ENCODE results near the gene FAM47E. TPM values are rescaled to one million over a fixed set of nuclear protein-coding genes. Genes with fewer than 3 reads are reported as not detected.

The FAM47E gene, protein sequence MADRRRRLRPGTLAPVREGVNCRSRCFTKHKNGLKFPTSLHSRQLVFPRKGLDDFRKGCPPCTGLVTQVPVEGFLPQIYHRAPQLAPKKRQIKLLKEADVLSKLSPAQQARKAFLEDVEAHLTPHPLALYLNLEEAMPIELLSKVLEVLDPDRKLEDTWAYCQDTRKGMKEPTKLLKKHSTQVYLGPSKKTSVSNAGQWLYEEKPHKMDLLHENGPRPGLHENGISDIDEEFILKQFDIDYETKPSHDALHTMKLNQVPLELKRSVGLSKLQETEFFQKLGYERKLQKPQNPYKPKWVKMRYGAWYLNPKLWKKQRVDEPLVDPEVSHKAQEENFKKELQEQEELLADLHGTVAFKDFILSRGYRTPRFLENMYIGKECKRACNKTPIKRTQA
- polyA plus RNA-seq (ENCODE audit: insufficient read depth in 1 of 5, insufficient read length in 5 of 5, low replicate concordance in 1 of 5) = 1 to 10 TPM; 5.6 to 8.7 (median 6.4) TPM
- long read RNA-seq, donor 1, partial matches to known transcripts = 0 of 1 reads
- long read RNA-seq, donor 1, other reads (novel, unspliced or antisense) = 0 of 1 reads
- long read RNA-seq, donor 2 = 0 reads
- long read RNA-seq, donor 3, partial matches to known transcripts = 0 of 1 reads
- long read RNA-seq, donor 3, other reads (novel, unspliced or antisense) = 0 of 1 reads
- long read RNA-seq, donor 4 = 0 reads
- long read RNA-seq, donor 5 = 0 reads
- long read RNA-seq, donor 6, partial matches to known transcripts = 0 of 1 reads
- long read RNA-seq, donor 6, other reads (novel, unspliced or antisense) = 0 of 1 reads
- long read RNA-seq, donor 7, partial matches to known transcripts = 0 of 1 reads
- long read RNA-seq, donor 7, other reads (novel, unspliced or antisense) = 0 of 1 reads
- long read RNA-seq, donor 8 = 0 reads

DNA sequence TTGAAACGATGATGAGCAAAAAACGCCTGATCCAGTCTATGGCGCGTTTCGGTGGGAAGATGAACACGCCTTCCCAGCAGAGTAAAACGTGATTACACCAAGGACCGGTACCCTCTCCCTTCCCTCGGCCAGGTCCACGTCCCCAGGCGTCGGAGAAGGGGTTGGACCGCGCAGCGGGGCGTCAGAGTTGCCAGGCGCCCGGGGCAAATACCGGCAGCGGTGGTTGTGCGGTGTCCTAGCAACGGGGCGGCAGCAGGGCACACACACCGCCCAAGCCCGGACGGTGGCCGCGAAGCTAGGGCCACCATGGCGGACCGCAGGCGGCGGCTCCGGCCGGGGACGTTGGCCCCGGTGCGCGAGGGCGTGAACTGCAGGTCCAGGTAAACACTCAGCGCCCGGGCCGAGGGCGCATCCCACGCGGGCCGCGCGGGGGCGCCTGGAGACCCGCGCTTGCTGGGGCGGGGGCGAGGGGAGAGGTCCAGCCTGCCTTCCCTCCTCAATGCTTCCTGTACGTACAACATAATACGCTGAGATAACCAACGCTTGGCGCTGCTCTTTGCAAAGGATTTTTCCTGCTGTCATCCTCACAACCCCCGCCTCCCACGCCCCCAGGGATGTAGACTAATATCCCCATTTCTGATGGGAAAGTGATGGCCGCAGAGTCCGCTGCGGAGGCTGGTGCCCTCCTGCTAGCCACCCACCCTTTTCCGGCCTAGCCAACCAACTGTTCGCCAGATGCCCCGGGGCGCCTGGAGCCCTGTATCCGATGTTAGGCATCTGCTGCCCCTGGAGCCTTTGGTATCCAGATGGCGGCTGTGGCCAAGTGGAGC, at the start of gene FAM47E:
Gene FAM47E (plus strand): TSS at position 281 of the 830 bp plus-strand sequence. CDS start 26 bp downstream, at position 307.
- peak; percentile 71 to 77 for DNase-seq

DNA sequence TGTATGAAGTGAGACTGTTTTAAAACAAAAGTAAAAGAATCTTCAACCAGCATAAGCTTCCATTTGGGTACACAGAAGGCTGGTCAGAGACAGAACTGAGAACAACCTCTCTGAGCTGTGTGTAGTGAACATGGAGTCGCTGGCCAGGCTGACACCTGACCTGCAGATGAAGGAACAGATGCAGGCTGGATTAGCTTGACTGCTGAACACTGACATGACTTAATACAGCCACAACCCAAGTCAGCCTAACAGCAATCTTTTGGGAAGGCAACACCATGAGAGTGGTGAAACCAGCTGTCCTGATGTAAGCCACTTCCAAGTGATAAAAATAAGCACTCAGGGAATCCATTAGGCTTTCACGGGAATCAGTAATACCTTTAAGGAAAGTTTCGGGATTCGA, 48.0 kb upstream of the FAM47E start:
- DNase-seq = no peak

DNA sequence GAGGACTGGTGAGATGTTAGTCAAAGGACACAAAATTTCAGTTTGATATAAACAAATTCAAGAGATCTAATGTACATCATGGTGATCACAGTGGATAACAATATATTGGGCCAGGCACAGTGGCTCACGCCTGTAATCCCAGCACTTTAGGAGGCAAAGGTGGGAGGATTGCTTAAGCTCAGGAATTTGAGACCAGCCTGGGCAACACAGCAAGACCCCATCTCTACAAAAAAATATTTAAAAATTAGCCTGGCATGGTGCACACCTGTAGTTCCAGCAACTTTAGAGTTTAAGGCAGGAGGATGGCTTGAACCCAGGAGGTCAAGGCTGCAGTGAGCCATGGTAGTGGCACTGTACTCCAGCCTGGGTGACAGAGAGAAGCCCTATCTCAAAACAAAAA, 46.6 kb upstream of the FAM47E start:
- DNase-seq = no peak

DNA sequence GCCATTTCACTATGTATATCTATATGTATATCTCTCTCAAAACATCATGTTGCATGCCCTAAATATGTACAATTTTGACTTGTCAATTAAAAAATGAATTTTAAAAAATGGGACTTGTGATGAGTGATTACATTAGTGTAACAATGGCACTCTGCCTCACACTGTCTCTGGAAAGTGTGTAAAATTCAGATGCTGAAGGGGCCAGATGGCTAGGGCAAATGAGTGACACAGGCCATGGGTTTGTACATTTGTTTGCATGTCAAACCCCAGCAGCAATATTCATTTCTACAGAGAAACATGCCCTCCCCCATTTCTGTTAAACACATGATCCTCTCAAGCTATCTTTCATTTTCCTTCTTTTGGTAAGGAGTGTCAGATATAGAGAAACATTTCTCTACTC, 46.0 kb upstream of the FAM47E start:
- DNase-seq = no peak

DNA sequence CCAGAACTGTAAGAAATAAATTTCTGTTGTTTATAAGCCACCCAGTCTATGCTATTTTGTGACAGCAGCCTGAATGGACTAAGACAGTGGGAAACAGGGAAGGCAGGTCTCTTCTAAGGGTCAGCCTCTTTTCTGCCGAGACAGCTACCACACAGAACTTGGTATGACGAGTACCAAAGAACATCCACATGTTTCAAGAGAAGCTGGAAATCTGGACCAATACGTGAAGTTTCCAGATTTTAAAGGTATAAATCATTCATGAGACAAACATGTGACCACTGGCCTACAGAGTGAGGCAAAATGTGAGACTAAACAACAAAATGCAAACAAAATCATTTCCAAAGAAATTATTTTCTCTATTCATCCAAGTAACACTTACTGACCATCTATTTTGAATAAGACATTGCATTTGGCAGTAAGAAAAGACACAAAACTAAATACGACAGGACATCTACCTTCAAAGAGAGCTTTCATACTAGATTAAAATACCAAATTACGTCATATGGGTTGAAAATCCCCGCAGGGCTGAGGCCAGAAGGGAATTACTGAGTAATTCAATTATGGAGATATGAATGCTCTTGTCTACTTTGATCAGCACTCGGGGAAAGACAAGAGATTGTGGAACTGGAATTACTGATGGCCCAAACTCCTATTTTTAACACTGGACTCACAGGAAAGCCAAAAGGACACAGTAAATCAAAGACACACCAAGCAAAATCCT, 45.1 kb upstream of the FAM47E start:
- no peak for DNase-seq

DNA sequence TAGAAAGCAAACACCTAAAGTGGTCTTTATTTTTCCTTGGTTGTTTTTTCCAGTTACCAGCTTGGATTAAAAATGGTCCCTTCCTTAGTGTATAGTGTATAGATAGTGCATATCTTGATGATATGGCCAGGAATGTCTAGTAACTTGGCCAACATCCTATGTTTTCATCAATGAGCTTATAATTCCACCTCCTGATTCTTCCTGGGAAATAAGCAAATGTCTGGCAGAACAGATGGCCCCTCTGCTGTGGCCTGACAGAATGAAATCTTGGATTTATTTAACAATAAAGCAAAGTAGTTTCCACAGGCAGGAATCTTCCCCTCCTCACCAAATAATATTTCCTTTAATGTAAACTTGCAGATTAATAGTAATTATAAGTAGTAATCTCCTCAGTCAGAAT, 44.0 kb upstream of the FAM47E start:
- DNase-seq = no peak

DNA sequence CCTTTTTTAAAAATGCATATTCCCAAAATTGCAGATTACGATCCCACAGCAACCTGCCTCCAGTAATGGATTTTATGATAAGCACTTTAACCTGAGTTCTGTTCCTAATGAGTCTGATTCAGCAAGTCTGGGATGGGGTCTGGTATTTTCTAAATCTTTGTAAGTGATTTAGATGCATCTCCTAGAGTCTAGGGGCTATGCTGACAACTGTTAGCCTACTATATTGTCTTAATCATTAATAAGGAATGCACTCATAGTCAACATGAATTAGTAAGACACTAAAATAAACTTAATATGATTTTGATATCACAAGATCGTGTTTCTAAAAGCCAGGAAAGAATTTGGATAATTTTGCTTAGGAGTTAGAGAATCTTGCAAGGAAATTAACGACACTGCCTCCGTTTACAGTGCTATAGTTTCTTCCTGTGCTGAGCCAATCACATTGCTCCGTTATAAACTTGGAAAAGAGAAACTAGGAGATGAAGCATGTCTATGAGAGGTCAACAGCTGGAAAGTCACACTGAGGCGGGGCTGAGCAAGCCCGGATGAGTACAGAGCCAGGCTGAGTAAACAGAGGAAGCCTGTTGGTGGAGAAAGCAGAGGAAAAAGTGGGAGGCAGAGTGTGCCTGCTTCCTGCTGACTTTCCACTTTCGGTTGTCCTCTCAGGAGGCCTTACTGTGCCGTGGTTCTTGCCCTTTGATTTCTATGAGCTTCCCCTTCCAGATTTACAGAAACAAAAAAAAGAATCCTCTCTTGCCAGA, 43.3 kb upstream of the FAM47E start:
- peak; percentile 85 to 88 for DNase-seq

DNA sequence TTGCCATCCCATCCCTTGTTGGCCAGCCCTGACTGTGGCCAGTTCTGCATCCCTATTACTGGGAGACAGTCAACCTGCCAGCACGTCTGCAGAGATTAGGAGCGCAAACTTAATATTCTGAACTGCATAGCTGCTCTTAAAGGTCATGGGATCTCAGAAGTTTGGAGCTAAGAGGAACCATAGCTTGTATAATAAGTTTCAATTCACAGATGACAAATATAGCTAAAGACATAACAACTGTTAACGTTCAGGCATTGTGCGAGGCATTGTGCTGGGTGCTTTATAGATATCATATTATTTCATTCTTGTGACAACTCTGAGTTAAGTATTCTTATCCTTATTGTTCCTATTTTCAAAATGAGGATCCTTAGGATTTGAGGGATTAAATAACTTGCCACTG, 41.6 kb upstream of the FAM47E start:
- no peak for DNase-seq

DNA sequence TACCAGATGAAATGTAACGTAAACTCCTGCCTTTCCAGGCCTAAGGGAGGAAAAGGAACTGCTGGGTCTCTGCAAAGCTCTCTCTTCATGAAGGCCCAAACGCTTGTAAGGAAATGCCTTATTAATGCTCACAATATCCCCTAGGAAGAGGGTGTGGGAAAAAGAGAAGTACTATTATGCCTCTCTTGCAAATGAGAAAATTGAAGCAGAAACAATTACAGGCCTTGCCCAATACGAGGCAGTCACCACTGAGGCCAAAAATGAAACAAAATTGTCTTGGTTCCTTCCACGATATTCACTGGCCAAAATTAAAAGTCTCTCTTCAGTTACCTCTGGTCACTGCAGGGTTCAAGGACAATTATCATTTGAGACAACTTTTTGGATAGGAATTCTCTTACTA, 41.1 kb upstream of the FAM47E start:
- DNase-seq = no peak

DNA sequence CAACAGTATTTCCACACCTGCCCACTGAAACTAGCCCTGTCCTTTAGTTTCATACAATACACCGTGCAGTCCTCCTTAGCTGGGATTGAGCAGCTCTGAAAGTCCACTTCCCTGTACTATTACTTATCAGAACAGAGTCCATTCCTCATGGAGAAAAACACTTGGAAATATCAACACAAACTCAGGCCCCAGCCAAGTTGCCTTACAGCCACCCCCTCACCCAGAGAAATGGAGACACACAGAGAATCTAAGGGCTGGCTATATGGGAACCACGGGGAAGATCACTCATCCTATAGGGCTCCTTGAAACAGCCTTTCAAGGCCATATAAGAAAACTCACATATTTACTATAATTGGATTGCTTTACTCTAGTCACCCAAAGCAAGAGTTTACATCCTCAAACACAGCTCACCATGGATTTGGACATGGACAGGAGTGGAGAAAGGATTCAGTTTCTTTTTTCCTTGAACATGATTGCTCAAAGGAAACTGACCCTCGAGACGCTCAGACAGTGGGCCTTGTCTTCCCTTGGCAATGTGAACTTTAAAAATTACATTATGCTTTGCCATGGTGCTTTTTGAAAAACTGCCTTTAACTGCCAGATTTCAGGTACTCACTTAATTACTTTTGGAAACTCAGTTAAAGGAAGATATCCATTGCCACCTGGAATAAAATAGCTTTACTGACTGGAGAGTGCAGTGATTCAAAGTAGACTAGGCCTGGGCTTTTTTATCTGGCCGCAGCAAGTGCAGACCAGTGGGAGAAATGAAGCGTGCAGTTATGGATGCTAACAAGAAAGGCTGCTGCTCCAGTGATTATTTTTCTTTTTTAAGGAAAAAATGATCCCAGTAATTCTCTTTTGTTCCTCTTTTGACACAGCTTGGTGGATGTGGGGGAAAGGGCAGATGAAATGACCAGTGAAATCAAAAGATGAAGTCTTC, 39.5 kb upstream of the FAM47E start:
- DNase-seq = no peak

DNA sequence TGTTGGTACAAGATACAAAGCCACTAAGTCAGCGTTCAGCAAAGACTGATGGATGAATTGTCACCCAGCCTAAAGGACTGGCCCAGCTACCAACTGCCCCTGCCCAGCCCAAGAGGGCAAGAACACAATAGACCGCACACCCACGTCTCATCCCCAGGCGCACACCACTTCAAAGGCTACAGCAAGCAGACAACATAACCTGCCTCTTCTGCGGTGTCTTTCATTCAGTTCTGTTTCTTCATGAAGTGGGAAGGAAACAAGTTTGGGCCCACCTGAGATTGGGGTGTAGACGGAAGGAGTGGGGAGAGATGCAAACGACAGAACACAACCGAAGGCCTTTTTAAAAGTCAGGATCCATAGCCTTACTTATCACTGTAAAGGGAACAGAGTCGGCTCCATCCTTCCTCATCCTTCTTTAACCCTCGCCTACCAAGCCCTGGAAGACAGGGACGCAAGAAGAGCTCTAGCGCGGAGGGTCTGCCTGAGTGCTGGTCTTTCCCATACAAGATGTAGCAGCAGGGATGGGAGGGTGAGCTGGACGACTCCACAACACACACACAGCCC, 38.6 kb upstream of the FAM47E start:
- DNase-seq = no peak

DNA sequence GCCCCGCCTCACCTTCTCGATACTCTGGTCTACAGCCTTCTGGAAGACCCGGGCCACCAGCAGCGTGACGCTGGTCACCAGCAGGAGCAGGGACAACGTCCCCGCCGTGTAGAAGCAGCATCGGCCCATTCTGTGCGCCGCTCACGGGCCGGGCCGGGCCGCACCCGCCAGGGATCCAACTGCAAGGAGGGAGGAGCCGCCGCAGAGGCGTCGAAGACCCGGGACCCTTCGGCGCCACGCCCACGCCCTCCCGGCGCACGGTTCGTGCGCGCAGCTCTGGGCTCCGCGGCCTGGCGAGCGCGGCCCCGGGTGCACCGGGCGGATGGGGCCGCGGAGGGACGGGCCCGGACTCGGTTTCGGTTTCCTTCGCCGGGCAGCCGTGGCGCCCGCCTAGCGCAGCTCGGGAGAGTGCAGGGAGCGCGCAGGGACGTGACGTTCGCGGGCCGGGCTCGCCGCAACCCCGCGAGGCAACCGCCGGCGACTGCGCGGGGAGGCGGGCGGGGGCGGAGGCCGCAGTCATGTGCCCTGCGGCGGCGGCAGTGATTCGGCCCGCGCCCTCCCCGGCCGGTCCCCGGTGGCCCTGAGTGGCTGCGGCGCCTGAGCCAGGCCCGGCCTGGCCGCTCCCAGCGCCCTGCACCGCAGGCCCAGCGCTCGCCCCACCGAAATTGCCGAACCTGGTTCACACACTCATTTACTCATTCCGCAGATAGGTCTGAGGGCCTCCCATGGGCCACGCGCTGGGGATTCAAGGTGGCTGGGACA, 37.9 kb upstream of the FAM47E start, which contains the start of gene SCARB2:
Gene SCARB2 (minus strand): TSS at position 410 of the 762 bp plus-strand sequence. CDS start 281 bp downstream, at position 129.
- DNase-seq = peak; percentile 83 to 85

DNA sequence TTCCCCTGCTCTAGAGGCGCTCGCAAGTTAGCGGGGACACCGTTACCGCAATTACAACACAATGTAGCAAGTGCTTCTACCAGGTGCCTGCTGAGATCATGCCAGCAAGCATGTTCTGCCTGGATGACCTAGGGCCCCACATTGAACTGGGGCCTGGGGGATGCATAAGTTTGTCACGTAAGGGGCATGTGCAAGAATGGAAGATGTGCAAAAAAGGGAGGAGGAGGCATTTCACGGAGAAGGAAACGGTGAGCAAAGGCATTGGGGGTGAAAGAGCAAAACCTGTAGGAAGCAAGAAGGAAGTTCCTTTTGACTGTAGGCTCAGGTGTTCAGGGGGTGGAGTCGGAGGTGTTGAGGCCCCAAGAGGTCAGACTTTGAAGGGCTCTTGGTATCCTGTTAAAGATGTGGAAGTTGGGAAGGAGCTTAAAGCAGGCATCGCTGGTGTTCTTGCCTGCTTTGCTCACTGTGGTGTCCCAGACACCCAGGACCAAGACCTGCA, 37.3 kb upstream of the FAM47E start:
- no peak for DNase-seq

DNA sequence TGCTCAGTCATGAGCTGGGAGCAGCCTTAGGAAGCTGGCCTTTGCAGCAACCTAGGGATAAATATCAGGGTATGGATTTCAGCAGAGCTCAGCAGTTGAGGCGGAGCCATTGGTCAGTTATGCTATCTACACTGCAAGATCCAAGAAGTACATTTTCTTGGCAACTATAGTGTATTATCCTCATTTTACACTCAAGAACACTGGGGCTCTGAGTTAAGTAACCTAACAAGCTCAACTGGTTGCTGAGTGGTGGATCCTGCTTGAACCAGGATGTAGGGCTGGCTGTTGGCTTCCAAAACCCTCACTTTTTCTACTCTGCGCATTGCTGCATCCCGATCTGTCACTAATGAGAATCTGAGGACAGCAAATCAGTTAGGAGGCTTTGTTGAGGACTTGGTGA, 36.4 kb upstream of the FAM47E start:
- DNase-seq = no peak

DNA sequence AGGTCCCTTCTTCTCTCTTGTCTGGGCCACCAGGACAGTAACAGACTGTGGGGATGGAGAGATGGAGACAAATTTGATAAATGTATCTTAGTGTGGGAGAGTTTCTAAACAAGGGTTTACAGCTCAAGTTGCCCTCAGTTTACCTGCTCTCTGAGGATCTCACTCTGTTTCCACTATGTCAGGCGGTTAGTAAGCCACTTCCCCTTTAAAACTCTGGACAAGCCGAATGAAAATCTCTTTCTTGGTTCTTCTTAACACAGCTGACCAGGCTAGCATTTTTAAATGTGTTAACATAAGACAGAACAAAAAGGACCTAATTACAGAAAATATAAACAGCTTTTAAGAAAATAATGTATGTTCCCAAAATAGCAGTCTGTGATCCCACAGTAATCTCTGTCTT, 35.0 kb upstream of the FAM47E start:
- no peak for DNase-seq

DNA sequence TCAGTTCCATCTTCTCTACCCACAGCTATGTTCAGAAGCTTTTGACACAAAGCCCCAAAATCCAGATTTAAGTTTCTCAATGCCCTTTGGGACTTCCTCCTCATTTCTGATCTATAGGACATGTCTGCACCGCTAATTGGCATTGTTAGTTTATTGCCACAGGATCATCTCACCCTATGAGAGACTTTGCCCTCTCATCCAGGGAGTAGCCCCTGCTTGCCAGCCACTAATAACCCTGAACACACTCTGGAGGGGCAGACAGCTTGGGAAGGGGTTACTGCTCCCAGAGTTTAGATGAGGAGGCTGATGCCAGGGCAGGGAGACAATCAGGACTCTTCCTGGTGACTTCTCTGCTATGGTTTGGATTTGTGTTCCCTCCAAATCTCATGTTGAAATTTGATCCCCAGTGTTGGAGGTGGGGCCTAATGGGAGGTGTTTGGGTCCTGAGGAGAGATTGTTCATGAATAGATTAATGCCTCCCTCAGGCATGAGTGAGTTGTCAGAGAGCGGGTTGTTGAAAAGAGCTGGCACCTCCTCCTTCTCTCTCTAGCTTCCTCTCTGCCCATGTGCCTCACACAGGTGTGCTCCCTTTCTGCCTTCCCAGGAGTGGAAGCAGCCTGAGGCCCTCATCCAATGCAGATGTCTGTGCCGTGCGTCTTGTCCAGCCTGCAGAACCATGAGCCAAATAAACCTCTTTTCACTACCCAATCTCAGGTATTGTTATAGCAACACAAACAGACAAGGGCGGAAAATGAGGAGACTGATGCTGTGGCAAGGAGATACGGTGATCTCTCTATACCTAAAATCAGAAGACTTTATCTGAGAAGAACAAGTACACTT, 34.3 kb upstream of the FAM47E start:
- no peak for DNase-seq

All from right lung (tissue), 10 donors.